ENCODE results near the gene PRR35.

PRR35 gene

GRCh38 chr16:549544-550263 is 10.5 kb upstream of the PRR35 start:
- DNase-seq: no peak

DNA sequence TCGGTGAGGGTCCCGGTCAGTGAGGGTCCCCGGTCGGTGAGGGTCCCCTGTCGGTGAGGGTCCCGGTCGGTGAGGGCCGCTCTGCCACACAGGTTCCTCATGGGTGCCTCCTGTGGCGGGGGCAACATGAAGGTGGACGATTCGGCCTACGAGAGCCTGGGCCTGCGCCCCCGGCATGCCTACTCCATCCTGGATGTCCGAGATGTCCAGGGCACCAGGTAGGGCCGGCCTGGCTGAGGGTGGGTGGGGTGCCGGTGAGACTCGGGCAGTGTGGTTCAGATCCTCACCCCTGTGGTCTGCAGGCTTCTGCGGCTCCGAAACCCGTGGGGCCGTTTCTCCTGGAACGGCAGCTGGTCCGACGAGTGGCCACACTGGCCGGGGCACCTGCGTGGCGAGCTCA is 9.0 kb upstream of the PRR35 start:
- DNase-seq: no peak

DNA sequence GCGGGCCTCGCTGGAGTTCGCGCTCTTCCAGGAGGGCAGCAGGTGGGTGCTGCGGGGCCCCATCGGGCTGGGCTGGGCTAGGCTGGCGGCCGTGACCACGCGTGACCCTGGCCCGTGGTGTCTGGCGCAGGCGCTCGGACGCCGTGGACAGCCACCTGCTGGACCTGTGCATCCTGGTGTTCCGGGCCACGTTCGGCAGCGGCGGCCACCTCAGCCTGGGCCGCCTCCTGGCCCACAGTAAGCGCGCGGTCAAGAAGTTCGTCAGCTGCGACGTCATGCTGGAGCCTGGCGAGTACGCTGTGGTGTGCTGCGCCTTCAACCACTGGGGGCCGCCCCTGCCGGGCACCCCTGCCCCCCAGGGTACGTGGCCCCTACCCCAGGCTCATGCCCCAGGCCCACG is 8.0 kb upstream of the PRR35 start:
- DNase-seq: no peak

DNA sequence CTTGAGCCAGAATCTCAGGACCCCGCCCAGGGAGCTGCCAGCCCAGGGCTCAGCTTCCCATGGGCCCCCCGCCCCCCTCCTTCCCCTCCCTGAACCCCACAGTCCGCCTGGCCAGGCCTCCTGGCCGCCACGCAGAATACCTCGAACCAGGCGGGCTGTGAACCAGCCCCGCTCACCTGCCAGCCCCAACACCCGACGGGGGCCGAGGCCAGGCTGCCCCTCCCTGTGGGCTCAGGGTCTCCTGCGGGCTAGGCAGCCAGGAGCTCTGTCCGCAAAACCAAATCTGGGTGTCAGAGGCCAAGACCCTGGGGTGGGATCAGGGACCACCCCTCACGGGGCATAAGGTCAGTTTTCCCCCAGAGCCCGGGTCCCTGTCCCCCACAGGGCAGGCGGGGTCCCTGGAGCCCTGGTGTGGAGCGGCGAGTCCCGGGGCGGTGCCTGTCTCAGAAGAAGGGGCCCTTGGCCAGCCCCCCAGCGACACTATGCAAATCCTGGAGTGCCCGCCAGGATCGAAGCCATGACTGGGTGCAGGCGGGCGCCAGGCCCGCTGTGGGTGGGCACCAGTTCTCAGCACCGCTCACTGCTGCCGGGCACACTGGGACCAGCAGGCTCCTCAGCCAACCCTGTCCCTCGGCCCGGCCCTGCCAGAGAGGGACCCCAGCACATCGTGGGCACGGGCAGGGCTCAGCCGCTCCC is 6.4 kb upstream of the PRR35 start:
- DNase-seq: no peak

- DNase-seq: no peak
These were observed 5.9 kb upstream of the PRR35 start for GRCh38 chr16:554297-554621.

- DNase-seq: no peak
These were observed 5.4 kb upstream of the PRR35 start for GRCh38 chr16:554640-555365.

DNA sequence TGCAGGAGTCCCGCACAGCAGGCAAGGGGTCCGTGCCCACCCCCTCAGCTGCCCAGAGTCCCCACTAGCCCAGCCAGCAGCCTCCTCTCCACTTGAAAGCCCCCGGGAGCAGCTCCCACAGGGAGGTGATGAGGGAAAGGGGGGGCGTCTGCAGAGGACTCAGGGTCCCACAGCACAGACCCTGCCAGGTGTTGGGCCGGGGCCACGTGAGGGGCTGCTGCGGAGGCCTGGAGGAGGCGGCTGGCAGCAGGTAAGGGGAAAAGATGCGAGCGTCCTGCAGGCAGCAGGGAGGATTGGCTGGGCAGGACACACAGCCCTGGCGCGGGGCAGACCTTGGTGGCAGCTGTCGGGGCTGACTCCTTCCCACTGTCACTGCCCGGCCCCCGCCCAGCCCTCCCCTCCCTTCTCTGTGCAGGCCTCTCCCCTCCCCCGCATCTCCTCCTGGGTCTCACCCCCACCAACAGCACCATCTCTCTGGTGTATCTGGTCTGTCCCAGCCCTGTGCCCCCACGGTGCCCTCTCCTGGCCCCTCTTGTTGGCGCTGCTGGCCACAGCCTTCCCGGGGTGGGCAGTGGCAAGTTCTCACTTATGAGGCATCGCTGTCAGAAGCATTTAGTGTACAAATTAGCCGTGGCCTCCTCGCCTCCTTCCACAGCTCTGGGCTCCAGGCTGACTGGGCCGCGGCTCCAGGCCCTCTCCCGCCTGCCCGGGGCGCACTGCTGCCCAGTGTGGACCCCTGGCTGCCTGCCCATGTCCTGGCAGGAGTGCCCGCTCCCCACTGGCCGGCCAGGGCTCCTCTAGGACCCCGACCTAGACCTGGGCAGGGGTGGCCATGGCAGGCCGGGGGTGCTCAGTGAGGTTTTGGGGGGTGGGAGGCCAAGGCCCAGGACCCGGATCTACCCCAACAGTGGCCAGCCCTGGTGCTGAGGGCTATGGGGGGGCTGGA is 4.4 kb upstream of the PRR35 start:
- DNase-seq: no peak

DNA sequence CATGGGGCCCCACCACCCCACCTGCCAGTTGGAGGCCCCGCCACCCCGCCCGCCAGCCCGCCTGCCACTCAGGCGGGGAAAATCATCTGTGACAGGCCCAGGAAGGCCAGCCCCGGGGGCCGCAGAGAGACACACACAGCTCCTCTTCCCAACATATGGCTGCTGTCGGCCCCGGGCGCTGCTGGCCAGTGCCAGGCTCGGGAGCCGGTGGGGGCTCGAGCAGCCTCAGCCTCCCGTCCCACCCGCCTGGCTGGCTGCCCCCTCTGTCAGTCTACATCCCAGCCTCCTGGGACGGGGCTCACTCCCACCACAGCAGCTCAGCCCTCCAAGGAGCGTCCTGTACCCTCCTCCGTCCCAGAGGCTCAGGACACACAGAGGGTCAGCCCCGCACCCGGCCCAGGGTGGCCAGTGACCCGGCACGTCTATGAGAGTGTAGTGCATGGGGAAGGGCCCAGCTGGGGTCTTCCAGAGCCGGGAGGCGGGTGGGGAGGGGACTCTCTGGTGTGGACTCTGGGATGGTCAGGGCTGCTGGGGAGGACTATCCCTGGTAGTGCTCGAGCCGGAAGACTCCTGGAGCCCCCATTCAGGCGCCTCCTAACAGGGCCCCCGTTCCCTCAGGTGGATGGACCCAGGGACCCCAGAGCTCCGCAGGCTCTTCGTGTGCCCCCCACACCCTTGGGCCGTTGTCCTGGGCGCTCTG is 3.6 kb upstream of the PRR35 start:
- DNase-seq: no peak

DNA sequence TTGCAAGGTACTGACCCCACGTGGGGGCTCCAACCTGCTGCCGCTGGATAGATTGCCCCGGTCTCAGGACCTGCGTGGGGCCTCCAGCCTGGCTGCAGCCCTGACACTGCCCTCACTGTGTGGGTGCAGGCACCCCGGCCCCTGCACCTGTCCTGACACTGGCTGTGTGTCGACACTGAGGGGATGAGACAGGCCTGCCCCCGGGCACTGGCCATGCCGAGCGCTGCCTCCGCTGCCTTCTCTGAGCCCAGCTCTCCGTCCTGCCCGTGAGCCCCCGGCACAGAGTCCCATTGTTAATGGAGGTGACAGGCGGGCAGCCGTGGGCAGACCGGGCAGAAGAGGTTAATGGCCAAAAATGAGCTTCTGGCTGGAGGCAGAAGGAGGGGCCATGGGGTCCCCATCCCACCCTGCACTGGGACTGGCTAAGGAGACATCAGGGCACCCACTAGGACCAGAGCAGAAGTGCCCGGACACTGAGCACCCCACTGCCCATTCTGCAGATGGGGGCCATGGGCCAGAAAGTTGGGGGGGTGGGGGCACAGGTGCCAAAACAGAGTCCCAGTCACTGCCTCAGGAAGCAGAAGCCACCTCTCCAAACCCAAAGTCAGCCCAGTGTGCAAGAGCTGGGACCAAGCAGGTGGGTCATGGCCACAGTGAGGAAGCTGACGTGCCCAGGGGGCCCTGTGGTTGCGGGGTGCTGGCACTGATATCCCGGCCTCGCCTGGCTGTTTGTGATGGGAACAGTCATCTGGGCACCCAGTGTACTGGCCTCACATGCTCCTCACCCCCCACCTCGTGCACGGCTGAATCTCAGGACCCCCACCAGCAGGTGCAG is 2.5 kb upstream of the PRR35 start:
- DNase-seq: no peak

GRCh38 chr16:558298-559020 is 1.7 kb upstream of the PRR35 start:
- DNase-seq: no peak

DNA sequence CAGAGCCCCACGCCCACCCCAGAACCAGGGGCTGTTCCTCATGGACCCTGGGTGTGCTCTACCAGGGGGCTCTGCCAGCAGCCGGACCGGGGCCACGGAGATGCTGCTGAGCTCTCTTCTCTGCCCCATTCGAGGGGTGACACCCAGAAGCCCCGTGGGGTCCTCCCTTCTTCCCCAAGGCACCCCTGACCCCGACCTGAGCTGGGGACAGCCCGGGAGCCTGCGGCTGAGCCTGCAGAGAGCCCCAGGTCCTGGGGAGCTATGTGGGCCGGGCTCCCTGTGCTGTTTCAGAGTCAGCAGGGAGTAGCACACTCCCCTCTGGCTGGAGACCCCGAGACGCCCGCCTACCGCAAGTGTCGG is 1.2 kb upstream of the PRR35 start:
- DNase-seq: no peak

DNA sequence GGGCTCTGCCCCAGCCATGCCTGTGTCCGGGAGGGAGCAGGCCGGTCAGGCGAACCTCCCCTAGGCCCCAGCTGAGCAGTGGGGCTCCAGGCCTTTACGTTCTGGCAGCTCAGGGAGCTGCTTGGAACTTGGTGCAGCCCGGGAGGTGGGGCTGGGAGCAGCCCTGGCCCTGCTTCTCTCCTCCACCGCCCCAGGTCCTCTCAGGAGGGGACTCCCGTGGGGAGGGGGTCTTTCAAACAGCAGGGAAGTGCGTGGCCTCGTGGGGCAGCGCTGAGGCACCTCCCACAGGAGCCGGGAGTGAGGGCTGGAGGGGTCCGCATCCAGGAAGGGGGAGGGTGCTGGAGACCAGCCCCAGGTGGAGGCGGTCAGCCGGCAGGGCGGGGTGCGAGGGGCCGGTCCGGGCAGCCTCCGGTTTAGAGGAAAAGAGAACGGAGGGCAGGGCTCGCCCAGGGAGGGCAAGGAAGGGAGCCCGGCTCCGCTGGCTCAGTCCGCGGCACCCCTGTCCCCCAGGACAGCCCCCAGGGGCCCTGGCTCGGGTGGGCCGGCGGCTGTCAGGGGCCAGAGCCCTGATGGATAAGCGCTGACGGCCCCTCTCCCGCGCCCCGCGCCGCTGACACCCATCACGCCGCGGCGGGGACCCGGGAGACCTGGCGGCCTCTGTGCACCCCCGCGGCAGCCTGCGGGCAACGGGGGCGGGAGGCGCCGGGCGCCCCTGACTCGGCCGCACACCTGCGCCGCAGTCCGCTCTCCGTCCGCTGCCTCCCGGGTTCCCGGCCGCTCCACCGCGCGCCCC is 587 bp upstream of the PRR35 start:
- no peak for DNase-seq

- DNase-seq: no peak
These were observed 663 bp downstream of the PRR35 start for GRCh38 chr16:560701-561412.

- no peak for DNase-seq
These were observed 1.2 kb downstream of the PRR35 start for GRCh38 chr16:561413-561794.

DNA sequence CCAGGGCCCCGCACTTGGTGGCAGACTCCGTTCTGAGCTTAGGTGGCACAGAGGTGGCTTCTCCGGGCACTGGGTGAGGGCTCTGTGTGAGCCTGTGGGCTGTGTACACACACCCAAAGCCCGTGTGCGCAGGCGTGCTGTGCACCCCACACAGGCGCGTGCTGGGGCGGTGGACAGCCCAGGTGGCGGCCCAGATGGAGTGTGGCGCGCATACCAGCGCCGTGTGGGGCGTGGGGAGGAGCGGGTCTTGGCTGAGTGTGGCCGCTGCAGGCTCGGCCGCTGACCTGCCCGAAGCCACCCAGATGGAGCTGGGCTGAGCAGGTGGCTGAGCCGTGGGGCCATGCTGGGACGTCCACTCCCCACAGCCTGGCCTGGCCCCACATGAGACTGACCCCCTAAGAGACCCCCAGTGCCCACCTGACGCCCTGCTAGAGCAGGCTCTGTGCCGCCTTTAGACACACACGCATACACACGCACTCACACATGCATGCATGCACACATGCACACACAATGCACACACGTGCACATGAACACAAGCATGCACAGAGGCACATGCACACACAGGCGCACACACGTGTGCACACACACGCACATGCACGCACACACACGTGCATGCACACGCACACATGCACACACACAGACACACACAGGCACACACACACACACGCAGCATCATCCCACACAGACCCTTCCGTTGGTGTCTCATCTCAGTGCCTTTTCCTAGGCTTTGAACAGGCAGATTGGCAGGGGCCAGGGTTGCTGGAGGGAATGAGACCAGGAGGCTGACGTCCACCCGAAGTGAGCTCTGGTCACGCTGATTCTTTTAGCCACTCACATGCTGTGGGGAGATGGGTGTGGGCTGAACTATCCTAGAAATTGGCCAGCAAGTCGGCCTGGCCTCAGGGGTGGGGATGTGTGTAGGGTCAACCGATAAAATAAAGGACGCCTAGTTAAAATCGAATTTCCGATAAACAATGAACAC is 2.1 kb downstream of the PRR35 start:
- no peak for DNase-seq

GRCh38 chr16:563072-563644 is 3.0 kb downstream of the PRR35 start:
- no peak for DNase-seq

DNA sequence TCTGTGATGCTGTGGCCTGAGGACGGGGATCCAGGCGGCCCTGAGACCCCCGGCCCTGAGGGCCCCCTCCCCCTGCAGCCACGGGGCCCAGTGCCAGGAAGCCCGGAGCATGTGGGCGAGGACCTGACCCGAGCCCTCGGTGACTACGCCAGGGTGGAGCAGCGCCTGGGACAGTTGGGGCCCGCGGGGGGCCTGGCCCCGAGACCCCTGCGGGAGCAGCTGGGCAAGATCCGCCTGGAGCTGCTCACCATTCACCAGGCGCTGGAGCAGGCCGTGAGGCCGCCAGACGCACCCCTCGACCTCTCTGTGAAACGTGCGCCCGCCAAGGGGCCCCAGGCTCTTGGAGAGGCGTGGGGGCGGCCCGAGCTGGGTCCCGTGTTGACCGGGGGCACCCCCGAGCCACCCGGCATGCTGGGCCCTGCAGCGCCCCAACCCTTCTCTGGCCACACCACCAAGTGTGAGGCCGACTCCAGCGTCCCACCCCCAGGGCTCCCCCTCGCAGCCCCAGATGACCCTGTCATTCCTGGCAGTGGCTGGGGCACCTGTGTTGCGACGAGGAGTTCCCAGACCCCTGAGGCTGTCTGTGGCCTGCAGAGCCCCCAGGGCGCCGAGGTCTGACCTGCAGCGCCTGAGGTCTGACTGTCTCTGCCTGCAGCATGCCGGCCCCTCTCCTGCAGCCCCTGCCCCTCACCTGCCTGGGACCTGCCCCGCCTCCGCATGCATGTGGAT is 4.7 kb downstream of the PRR35 start:
- DNase-seq: no peak
